Loucy (cell line): ENCODE results near the gene KRT79.

ENCODE experiments used
- H2AFZ ChIP-seq: fragments of 200-600 bp; sonication (generic); 2 replicates; pipeline ENCODE4 v1.6.0; 2016; ENCODE audit warnings: antibody characterized with exemption, mild to moderate bottlenecking, low read length, moderate library complexity
- H3F3A ChIP-seq: fragments of 200-600 bp; 2 replicates; pipeline ENCODE4 v1.6.0; 2016; ENCODE audit warnings: antibody characterized with exemption, low read depth, mild to moderate bottlenecking
- H3K27me3 ChIP-seq: fragments of 200-600 bp; sonication (generic); 2 replicates; pipeline ENCODE4 v1.6.1; 2014; ENCODE audit warnings: low read length, mild to moderate bottlenecking; ENCODE audit not compliant: insufficient read depth, poor library complexity, severe bottlenecking
- H3K36me3 ChIP-seq: fragments of 200-600 bp; sonication (generic); 2 replicates; pipeline ENCODE4 v1.6.1; 2016; ENCODE audit warnings: low read length; ENCODE audit not compliant: insufficient read depth
- H3K4me1 ChIP-seq: fragments of 200-600 bp; sonication (generic); 2 replicates; pipeline ENCODE4 v1.5.1; 2014; ENCODE audit warnings: low read length, mild to moderate bottlenecking; ENCODE audit not compliant: insufficient read depth, poor library complexity, severe bottlenecking
- H3K4me2 ChIP-seq: fragments of 200-600 bp; sonication (generic); 2 replicates; pipeline ENCODE4 v1.6.0; 2014; ENCODE audit warnings: antibody characterized with exemption, low read length, low read depth, mild to moderate bottlenecking; ENCODE audit not compliant: poor library complexity, severe bottlenecking
- H3K4me3 ChIP-seq: fragments of 200-600 bp; sonication (generic); 2 replicates; pipeline ENCODE4 v1.5.1; 2014; ENCODE audit warnings: low read length, mild to moderate bottlenecking, mixed read lengths; ENCODE audit not compliant: poor library complexity, severe bottlenecking
- H3K79me2 ChIP-seq: fragments of 200-600 bp; sonication (generic); 2 replicates; pipeline ENCODE4 v1.6.1; 2014; ENCODE audit warnings: low read length; ENCODE audit not compliant: insufficient read depth
- H3K9ac ChIP-seq: fragments of 200-600 bp; sonication (generic); 2 replicates; pipeline ENCODE4 v1.6.0; 2014; ENCODE audit warnings: mild to moderate bottlenecking, low read depth, low read length, moderate library complexity; ENCODE audit not compliant: poor library complexity, severe bottlenecking
- H3K9me2 ChIP-seq: fragments of 200-600 bp; sonication (generic); replicated peaks from 2 replicates; pipeline ENCODE4 v1.6.1; 2016; ENCODE audit warnings: low read depth, low read length, mixed read lengths
- H3K9me3 ChIP-seq: fragments of 200-600 bp; sonication (generic); 2 replicates; pipeline ENCODE4 v1.6.1; 2014; ENCODE audit warnings: mild to moderate bottlenecking, antibody characterized with exemption, low read length, low read depth; ENCODE audit not compliant: insufficient read depth
- H4K20me1 ChIP-seq: fragments of 200-600 bp; sonication (generic); 2 replicates; pipeline ENCODE4 v1.6.0; 2014; ENCODE audit warnings: antibody characterized with exemption, low read length, mild to moderate bottlenecking; ENCODE audit not compliant: insufficient read depth, poor library complexity, severe bottlenecking
- CTCF ChIP-seq: fragments of 200-600 bp; sonication (generic); conservative IDR thresholded peaks from 2 replicates; pipeline ENCODE4 v1.5.1; 2014; ENCODE audit warnings: mild to moderate bottlenecking, antibody characterized with exemption, low read length
- EZH2phosphoT487 ChIP-seq: fragments of 200-600 bp; IDR thresholded peaks from 2 replicates; pipeline ENCODE4 v1.6.1; 2018; ENCODE audit warnings: antibody characterized with exemption, mild to moderate bottlenecking, moderate library complexity, borderline replicate concordance

KRT79 gene

GRCh38 chr12:52837413-52837741 lies 3.3 kb upstream of the KRT79 start:
- peaks cover 16% of the 10 kb centered on the region for H3K4me1 ChIP-seq
- no peaks in the 10 kb centered on the region for H3K9me2 ChIP-seq
- H2AFZ ChIP-seq: no peak overlapping the region
- no peak overlapping the region for H3K4me2 ChIP-seq
- H3F3A ChIP-seq: no peaks in the 10 kb centered on the region
- no peaks in the 10 kb centered on the region for H3K9me3 ChIP-seq
- no peaks in the 10 kb centered on the region for H3K79me2 ChIP-seq
- H3K4me3 ChIP-seq: no peak overlapping the region
- no peaks in the 10 kb centered on the region for H4K20me1 ChIP-seq
- no peak overlapping the region for H3K9ac ChIP-seq
- no peak for TF ChIP-seq EZH2phosphoT487
- TF ChIP-seq CTCF: no peak
- no peaks in the 10 kb centered on the region for H3K36me3 ChIP-seq
- no peaks in the 10 kb centered on the region for H3K27me3 ChIP-seq

- no peak overlapping the region for H3K4me2 ChIP-seq
- H3K36me3 ChIP-seq: no peaks in the 10 kb centered on the region
- no peaks in the 10 kb centered on the region for H3F3A ChIP-seq
- no peak overlapping the region for H3K4me3 ChIP-seq
- no peaks in the 10 kb centered on the region for H3K27me3 ChIP-seq
- no peak overlapping the region for H3K9ac ChIP-seq
- TF ChIP-seq EZH2phosphoT487 (no peak), CTCF (no peak)
- no peak overlapping the region for H2AFZ ChIP-seq
- no peaks in the 10 kb centered on the region for H3K79me2 ChIP-seq
- H3K9me3 ChIP-seq: no peaks in the 10 kb centered on the region
- no peaks in the 10 kb centered on the region for H4K20me1 ChIP-seq
- no peaks in the 10 kb centered on the region for H3K9me2 ChIP-seq
- peaks cover 16% of the 10 kb centered on the region for H3K4me1 ChIP-seq
These were observed 2.6 kb upstream of the KRT79 start for GRCh38 chr12:52836491-52837412.

GRCh38 chr12:52836042-52836466 lies 1.9 kb upstream of the KRT79 start:
- Histone ChIP-seq H2AFZ (no peak overlapping the region), H3K36me3 (no peaks in the 10 kb centered on the region), H3K4me3 (no peak overlapping the region), H3K27me3 (no peaks in the 10 kb centered on the region), H4K20me1 (no peaks in the 10 kb centered on the region), H3K4me2 (no peak overlapping the region), H3K9me3 (no peaks in the 10 kb centered on the region), H3K4me1 (peaks cover 16% of the 10 kb centered on the region), H3K79me2 (no peaks in the 10 kb centered on the region), H3K9ac (no peak overlapping the region), H3F3A (no peaks in the 10 kb centered on the region), H3K9me2 (no peaks in the 10 kb centered on the region)
- TF ChIP-seq EZH2phosphoT487 (no peak), CTCF (no peak)
